GM23338 (cell line): ENCODE measurements around the gene CIT. TPM values are rescaled to one million over a fixed set of nuclear protein-coding genes. Genes with fewer than 3 reads are reported as not detected.

Experiments
- ATAC-seq: fragments of 200-7000 bp; cut with Tn5 transposase; 3 replicates; pipeline ENCODE4 v1.9.1; 2020
- DNase-seq: peaks from one replicate; pipeline ENCODE4 v3.0.0-alpha.2; 2015; ENCODE audit warnings: low spot score
- H2AFZ ChIP-seq: fragments of 200-600 bp; sonication (generic); 2 replicates; pipeline ENCODE4 v1.8.0; 2016; ENCODE audit warnings: antibody characterized with exemption, mild to moderate bottlenecking, moderate library complexity
- H3F3A ChIP-seq: fragments of 200-600 bp; sonication (generic); replicated peaks from 2 replicates; pipeline ENCODE4 v1.8.0; 2017; ENCODE audit warnings: antibody characterized with exemption, mixed run types, low read depth
- H3K27ac ChIP-seq: fragments of 200-600 bp; sonication (generic); 2 replicates; pipeline ENCODE4 v1.6.1; 2016; ENCODE audit warnings: low read depth
- H3K27me3 ChIP-seq: fragments of 200-600 bp; sonication (generic); 2 replicates; pipeline ENCODE4 v1.8.0; 2016; ENCODE audit warnings: mild to moderate bottlenecking, mixed run types, moderate library complexity; ENCODE audit not compliant: insufficient read depth
- H3K36me3 ChIP-seq: fragments of 200-600 bp; sonication (generic); 2 replicates; pipeline ENCODE4 v1.8.0; 2016; ENCODE audit warnings: mild to moderate bottlenecking; ENCODE audit not compliant: insufficient read depth
- H3K4me1 ChIP-seq: fragments of 200-600 bp; sonication (generic); 2 replicates; pipeline ENCODE4 v1.8.0; 2016; ENCODE audit warnings: mild to moderate bottlenecking, moderate library complexity; ENCODE audit not compliant: insufficient read depth
- H3K4me2 ChIP-seq: fragments of 200-600 bp; sonication (generic); 2 replicates; pipeline ENCODE4 v1.7.1; 2017; ENCODE audit warnings: mixed run types
- H3K4me3 ChIP-seq: fragments of 200-600 bp; sonication (generic); 2 replicates; pipeline ENCODE4 v1.6.1; 2016; ENCODE audit warnings: mixed run types
- H3K79me2 ChIP-seq: fragments of 200-600 bp; sonication (generic); replicated peaks from 2 replicates; pipeline ENCODE4 v1.8.0; 2017; ENCODE audit warnings: mild to moderate bottlenecking; ENCODE audit not compliant: insufficient read depth
- H3K9me2 ChIP-seq: fragments of 200-600 bp; sonication (generic); 2 replicates; pipeline ENCODE4 v1.8.0; 2017; ENCODE audit not compliant: insufficient read depth
- H4K20me1 ChIP-seq: fragments of 200-600 bp; sonication (generic); replicated peaks from 2 replicates; pipeline ENCODE4 v1.8.0; 2017; ENCODE audit warnings: mild to moderate bottlenecking; ENCODE audit not compliant: insufficient read depth
- H3K27ac Mint-ChIP-seq: 2 replicates; pipeline ENCODE4 v1.8.0; 2020; ENCODE audit warnings: inconsistent platforms, mild to moderate bottlenecking, moderate library complexity, mixed read lengths
- H3K27me3 Mint-ChIP-seq: 3 replicates; pipeline ENCODE4 v1.8.0; 2022; ENCODE audit warnings: low read depth, mild to moderate bottlenecking, moderate library complexity, mixed read lengths, inconsistent platforms; ENCODE audit not compliant: insufficient read depth, poor library complexity
- H3K36me3 Mint-ChIP-seq: 3 replicates; pipeline ENCODE4 v1.8.0; 2021; ENCODE audit warnings: low read depth, mild to moderate bottlenecking, inconsistent platforms, moderate library complexity, mixed read lengths
- H3K4me1 Mint-ChIP-seq: 3 replicates; pipeline ENCODE4 v1.8.0; 2020; ENCODE audit warnings: mild to moderate bottlenecking, inconsistent platforms, mixed read lengths
- H3K4me3 Mint-ChIP-seq: 3 replicates; pipeline ENCODE4 v1.8.0; 2021; ENCODE audit warnings: moderate library complexity, mild to moderate bottlenecking, inconsistent platforms, mixed read lengths
- H3K9me3 Mint-ChIP-seq: 3 replicates; pipeline ENCODE4 v1.8.0; 2020; ENCODE audit warnings: moderate library complexity, mild to moderate bottlenecking, inconsistent platforms, mixed read lengths
- CREB1 ChIP-seq: fragments of 250-450 bp; sonication (Bioruptor Pico); IDR thresholded peaks from 2 replicates; pipeline ENCODE4 v1.5.0; 2020; ENCODE audit warnings: low read depth, mild to moderate bottlenecking, moderate library complexity
- CTCF ChIP-seq, 2 experiments: fragments of 200-600 bp in 1 of 2; sonication (generic) in 1 of 2; conservative IDR thresholded peaks; 2 replicates each; pipeline versions ENCODE4 v1.5.1 to v1.6.1; 2016 to 2017; ENCODE audit warnings: antibody characterized with exemption in 2 of 2, low read depth in 2 of 2, mild to moderate bottlenecking in 2 of 2, moderate library complexity in 1 of 2
- EZH2 ChIP-seq: fragments of 200-600 bp; sonication (generic); IDR thresholded peaks from one replicate; pipeline ENCODE4 v1.8.0; 2017; ENCODE audit warnings: antibody characterized with exemption, mild to moderate bottlenecking, low read depth; ENCODE audit not compliant: unreplicated experiment
- EZH2phosphoT487 ChIP-seq: fragments of 200-600 bp; sonication (generic); IDR thresholded peaks from one replicate; pipeline ENCODE4 v1.8.1; 2018; ENCODE audit warnings: antibody characterized with exemption; ENCODE audit not compliant: unreplicated experiment
- JUNB ChIP-seq: IDR thresholded peaks from one replicate; pipeline ENCODE4 v1.6.1; 2016; ENCODE audit warnings: antibody characterized with exemption; ENCODE audit not compliant: unreplicated experiment
- POLR2AphosphoS5 ChIP-seq: IDR thresholded peaks from 2 replicates; pipeline ENCODE4 v1.6.1; 2016; ENCODE audit warnings: antibody characterized with exemption, low read depth
- REST ChIP-seq: IDR thresholded peaks from one replicate; pipeline ENCODE4 v1.6.1; 2018; ENCODE audit warnings: antibody characterized with exemption; ENCODE audit not compliant: unreplicated experiment
- STAT1 ChIP-seq: IDR thresholded peaks from one replicate; pipeline ENCODE4 v1.6.1; 2016; ENCODE audit warnings: antibody characterized with exemption; ENCODE audit not compliant: unreplicated experiment
- ZNF114 ChIP-seq: fragments of 250-450 bp; sonication (Bioruptor Pico); IDR thresholded peaks from 2 replicates; pipeline ENCODE4 v1.5.0; 2020; ENCODE audit warnings: mild to moderate bottlenecking, moderate library complexity
- ZNF331 ChIP-seq: fragments of 250-450 bp; sonication (Bioruptor Pico); IDR thresholded peaks from 2 replicates; pipeline ENCODE4 v1.5.0; 2020; ENCODE audit warnings: low read depth, mild to moderate bottlenecking, moderate library complexity
- polyA plus RNA-seq: library from polyadenylated mRNA; unstranded; fragments of >200 nt; fragmentation: Nextera tagmentation; extraction: Ambion mirVana; gene quantifications from 2 replicates; pipeline ENCODE4 v1.2.1, GENCODE V29; 2016
- total RNA-seq: library from RNA; depleted of rRNA; stranded (reverse); fragments of >200 nt; shearing (Covaris generic); gene quantifications from 2 replicates; pipeline ENCODE4 v1.2.3, GENCODE V29; 2014

The CIT gene
- total and polyA plus RNA-seq, 2 experiments from 2014 or later, result 9.7 to 47.8 TPM

- peak overlapping the region; percentile 57 for H3K27ac Mint-ChIP-seq
- peaks cover 6% of the 10 kb centered on the region; the same call in 1 of the 2 replicates for H3F3A ChIP-seq
- no peak overlapping the region for H2AFZ ChIP-seq
- H3K27ac ChIP-seq, result peak overlapping the region; percentile 43
- peaks cover 22% of the 10 kb centered on the region for H3K4me1 Mint-ChIP-seq
- H3K79me2 ChIP-seq, result peaks cover 8% of the 10 kb centered on the region; the same call in 1 of the 2 replicates
- peak overlapping the region; percentile 71 for H3K4me3 Mint-ChIP-seq
- peaks cover 20% of the 10 kb centered on the region for H3K9me3 Mint-ChIP-seq
- H3K9me2 ChIP-seq, result no peaks in the 10 kb centered on the region
- TF ChIP-seq EZH2 (no peak), STAT1 (no peak), CTCF (conservative IDR thresholded peaks at IDR 0.05; ENCODE audit: low read depth in 2 of 2) (no peak), REST (no peak)
- 0 out of 2 replicates have a peak, but pooled peaks cover 10% of the 10 kb centered on the region for H3K36me3 ChIP-seq
- no peaks in the 10 kb centered on the region for H3K27me3 ChIP-seq
- H3K36me3 Mint-ChIP-seq, result peaks cover 25% of the 10 kb centered on the region
- peak overlapping the region; percentile 79 for H3K4me2 ChIP-seq
- DNase-seq (peak; percentile 88), ATAC-seq (peak; percentile 79)
- peaks cover 17% of the 10 kb centered on the region for H3K4me1 ChIP-seq
- peaks cover 29% of the 10 kb centered on the region for H4K20me1 ChIP-seq
- no peaks in the 10 kb centered on the region for H3K27me3 Mint-ChIP-seq
- H3K4me3 ChIP-seq, result peak overlapping the region; percentile 55
Observed at GRCh38 chr12:119803381-119803791, 73.7 kb downstream of the CIT start.

- Histone ChIP-seq H3K27ac (no peak overlapping the region), H3K36me3 (0 out of 2 replicates have a peak, but pooled peaks cover 3% of the 10 kb centered on the region), H3K27me3 (no peaks in the 10 kb centered on the region), H2AFZ (no peak overlapping the region), H3F3A (peaks cover 6% of the 10 kb centered on the region; the same call in 1 of the 2 replicates), H3K4me3 (no peak overlapping the region), H4K20me1 (peaks cover 31% of the 10 kb centered on the region), H3K79me2 (peaks cover 8% of the 10 kb centered on the region; the same call in 1 of the 2 replicates), H3K9me2 (no peaks in the 10 kb centered on the region), H3K4me1 (peaks cover 17% of the 10 kb centered on the region), H3K4me2 (no peak overlapping the region; the same call in 1 of the 2 replicates)
- no peaks in the 10 kb centered on the region for H3K27me3 Mint-ChIP-seq
- H3K9me3 Mint-ChIP-seq, result peaks cover 13% of the 10 kb centered on the region
- peak overlapping the region; percentile 31; the same call in 1 of the 2 replicates for H3K27ac Mint-ChIP-seq
- peaks cover 22% of the 10 kb centered on the region for H3K4me1 Mint-ChIP-seq
- no peak for ATAC-seq
- peaks cover 18% of the 10 kb centered on the region for H3K36me3 Mint-ChIP-seq
- no peak for DNase-seq
- H3K4me3 Mint-ChIP-seq, result peak overlapping the region; percentile 43; the same call in 2 of the 3 replicates
- TF ChIP-seq POLR2AphosphoS5 (no peak), ZNF114 (CRISPR knock-in tag) (no peak), CREB1 (CRISPR knock-in tag) (no peak), EZH2 (no peak), STAT1 (no peak), EZH2phosphoT487 (no peak), JUNB (no peak), ZNF331 (CRISPR knock-in tag) (no peak), CTCF (conservative IDR thresholded peaks at IDR 0.05; ENCODE audit: low read depth in 2 of 2) (no peak)
Observed at GRCh38 chr12:119802472-119802871, 74.6 kb downstream of the CIT start.
